H1 (cell line): ENCODE data around the gene OST4.

Source experiments
- BRCA1 ChIP-seq: IDR thresholded peaks from 2 replicates; pipeline ENCODE4 v1.6.1; 2012; ENCODE audit warnings: low read depth, low read length, improper control_type of control experiment
- CTCF ChIP-seq, 3 experiments: IDR thresholded peaks; 1 replicate in 2 of 3; 2 replicates in 1 of 3; pipeline versions ENCODE4 v1.5.1 to v1.6.1; 2011; ENCODE audit warnings: low read length in 3 of 3, mild to moderate bottlenecking in 3 of 3, inconsistent platforms in 2 of 3, low read depth in 1 of 3, moderate library complexity in 1 of 3; ENCODE audit not compliant: insufficient read depth in 1 of 3; ENCODE audit errors: control extremely low read depth in 1 of 3
- EP300 ChIP-seq, 2 experiments: IDR thresholded peaks; 1 replicate in 1 of 2; 2 replicates in 1 of 2; pipeline ENCODE4 v1.6.1; 2011 to 2012; ENCODE audit warnings: low read depth in 2 of 2, low read length in 2 of 2, mild to moderate bottlenecking in 2 of 2, borderline replicate concordance in 1 of 2, inconsistent platforms in 1 of 2, moderate library complexity in 1 of 2
- HDAC2 ChIP-seq, 2 experiments: fragments of 300-600 bp in 1 of 2; sonication (generic) in 1 of 2; IDR thresholded peaks; 2 replicates each; pipeline ENCODE4 v1.6.1; 2011 to 2012; ENCODE audit warnings: low read depth in 2 of 2, low read length in 2 of 2, mild to moderate bottlenecking in 2 of 2, moderate library complexity in 2 of 2, borderline replicate concordance in 1 of 2, inconsistent platforms in 1 of 2
- POLR2A ChIP-seq, 2 experiments: IDR thresholded peaks; 1 replicate in 1 of 2; 2 replicates in 1 of 2; pipeline ENCODE4 v1.6.1; 2011; ENCODE audit warnings: low read depth in 2 of 2, low read length in 2 of 2, mild to moderate bottlenecking in 2 of 2; ENCODE audit errors: control extremely low read depth in 1 of 2
- ZNF274 ChIP-seq: IDR thresholded peaks from 2 replicates; pipeline ENCODE4 v1.7.0; 2012; ENCODE audit warnings: low read length, borderline replicate concordance; ENCODE audit errors: extremely low read depth

- TF ChIP-seq EP300 (IDR thresholded peaks at IDR 0.05; ENCODE audit: borderline replicate concordance in 1 of 2, low read depth in 2 of 2, low read length in 2 of 2) = no peak
- TF ChIP-seq ZNF274 = no peak
- TF ChIP-seq HDAC2 (IDR thresholded peaks at IDR 0.05; ENCODE audit: borderline replicate concordance in 1 of 2, low read depth in 2 of 2, low read length in 2 of 2) = no peak
- TF ChIP-seq BRCA1 = no peak
- TF ChIP-seq CTCF (IDR thresholded peaks at IDR 0.05; ENCODE audit: control extremely low read depth in 1 of 3, insufficient read depth in 1 of 3, low read depth in 1 of 3, low read length in 3 of 3) = no peak
- no peak for TF ChIP-seq POLR2A (IDR thresholded peaks at IDR 0.05; ENCODE audit: control extremely low read depth in 1 of 2, low read depth in 2 of 2, low read length in 2 of 2)
Observed at GRCh38 chr2:27074738-27075565, 3.5 kb upstream of the OST4 start.
